ENCODE measurements around the gene ATP2B2. TPM values are rescaled to one million over a fixed set of nuclear protein-coding genes. Genes with fewer than 3 reads are reported as not detected.

Gene ATP2B2
- total RNA-seq, 4 donors from 2014 or later: 0.11 to 0.42 (median 0.15) TPM; not detected in 1

GRCh38 chr3:10348404-10348721 lies 157.0 kb downstream of the ATP2B2 start:
- WGBS, 2 donors: 84 to 85% methylated on average over 5 of the region's 5 CpGs
- H3K9me3 ChIP-seq: no peaks in the 10 kb centered on the region
- no peak overlapping the region for H3K4me3 ChIP-seq (replicated peaks in 1 of 3)
- H3K4me1 ChIP-seq: no peaks in the 10 kb centered on the region
- no peak for DNase-seq
- intact Hi-C loops (cut with DNase I): no loop called here
- H3K27me3 ChIP-seq: no peaks in the 10 kb centered on the region
- no peak overlapping the region for H3K27ac ChIP-seq
- H3K36me3 ChIP-seq: no peaks in the 10 kb centered on the region
- TF ChIP-seq POLR2A (IDR thresholded peaks at IDR 0.05): no peak
- TF ChIP-seq, protein P1, sequence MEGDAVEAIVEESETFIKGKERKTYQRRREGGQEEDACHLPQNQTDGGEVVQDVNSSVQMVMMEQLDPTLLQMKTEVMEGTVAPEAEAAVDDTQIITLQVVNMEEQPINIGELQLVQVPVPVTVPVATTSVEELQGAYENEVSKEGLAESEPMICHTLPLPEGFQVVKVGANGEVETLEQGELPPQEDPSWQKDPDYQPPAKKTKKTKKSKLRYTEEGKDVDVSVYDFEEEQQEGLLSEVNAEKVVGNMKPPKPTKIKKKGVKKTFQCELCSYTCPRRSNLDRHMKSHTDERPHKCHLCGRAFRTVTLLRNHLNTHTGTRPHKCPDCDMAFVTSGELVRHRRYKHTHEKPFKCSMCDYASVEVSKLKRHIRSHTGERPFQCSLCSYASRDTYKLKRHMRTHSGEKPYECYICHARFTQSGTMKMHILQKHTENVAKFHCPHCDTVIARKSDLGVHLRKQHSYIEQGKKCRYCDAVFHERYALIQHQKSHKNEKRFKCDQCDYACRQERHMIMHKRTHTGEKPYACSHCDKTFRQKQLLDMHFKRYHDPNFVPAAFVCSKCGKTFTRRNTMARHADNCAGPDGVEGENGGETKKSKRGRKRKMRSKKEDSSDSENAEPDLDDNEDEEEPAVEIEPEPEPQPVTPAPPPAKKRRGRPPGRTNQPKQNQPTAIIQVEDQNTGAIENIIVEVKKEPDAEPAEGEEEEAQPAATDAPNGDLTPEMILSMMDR (IDR thresholded peaks at IDR 0.05): no peak

- Histone ChIP-seq H3K9me3 (no peaks in the 10 kb centered on the region), H3K27me3 (no peaks in the 10 kb centered on the region), H3K4me3 (replicated peaks in 1 of 3) (no peak overlapping the region), H3K36me3 (no peaks in the 10 kb centered on the region), H3K27ac (no peak overlapping the region), H3K4me1 (no peaks in the 10 kb centered on the region)
- intact Hi-C loops (cut with DNase I): no loop called here
- no peak for DNase-seq
- WGBS, 2 donors: 69 to 84% methylated on average over 8 to 13 of the region's 13 CpGs
- TF ChIP-seq POLR2A (IDR thresholded peaks at IDR 0.05): no peak
Measured at GRCh38 chr3:10347648-10348403, 157.6 kb downstream of the ATP2B2 start.

DNA sequence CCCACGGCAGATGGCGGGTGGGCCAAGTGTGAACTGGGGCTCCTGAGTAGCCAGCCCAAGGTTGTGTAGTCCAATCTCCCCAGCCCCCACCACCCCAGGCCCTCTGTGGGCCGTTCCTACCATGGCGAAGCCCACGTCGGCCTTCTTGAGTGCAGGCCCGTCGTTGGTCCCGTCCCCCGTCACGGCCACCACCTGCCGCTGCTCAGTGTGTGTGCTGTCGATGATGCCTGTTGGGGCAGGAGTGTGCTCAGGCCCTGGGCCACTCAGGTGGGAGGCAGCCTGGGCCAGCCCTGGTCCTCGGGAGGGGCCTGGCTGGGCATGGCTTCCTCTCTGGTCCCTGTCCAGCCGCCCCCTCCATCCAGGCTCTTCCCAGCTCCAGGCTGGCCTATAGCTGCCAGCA lies 159.5 kb downstream of the ATP2B2 start:
- H3K9me3 ChIP-seq: no peaks in the 10 kb centered on the region
- H3K4me3 ChIP-seq (replicated peaks in 1 of 3): no peak overlapping the region
- DNase-seq: no peak
- intact Hi-C loops (cut with DNase I): no loop called here
- H3K27ac ChIP-seq: no peak overlapping the region
- no peak for TF ChIP-seq POLR2A (IDR thresholded peaks at IDR 0.05)
- TF ChIP-seq, protein P1 (IDR thresholded peaks at IDR 0.05): no peak
- H3K36me3 ChIP-seq: no peaks in the 10 kb centered on the region
- no peaks in the 10 kb centered on the region for H3K4me1 ChIP-seq
- WGBS, 2 donors: 86% methylated on average over 8 to 13 of the region's 15 CpGs
- H3K27me3 ChIP-seq: no peaks in the 10 kb centered on the region

GRCh38 chr3:10344944-10345575 lies 160.3 kb downstream of the ATP2B2 start:
- WGBS, 2 donors: 57 to 86% methylated on average over 9 to 14 of the region's 19 CpGs
- H3K27me3 ChIP-seq: no peaks in the 10 kb centered on the region
- DNase-seq: no peak
- no peaks in the 10 kb centered on the region for H3K36me3 ChIP-seq
- intact Hi-C loops (cut with DNase I): loop anchor here (5.0 kb wide), 1 partner anchor 397 kb away; no protein-coding TSS in a partner anchor
- TF ChIP-seq, protein P1 (IDR thresholded peaks at IDR 0.05): no peak
- TF ChIP-seq POLR2A (IDR thresholded peaks at IDR 0.05): no peak
- H3K4me3 ChIP-seq (replicated peaks in 1 of 3): no peak overlapping the region
- no peaks in the 10 kb centered on the region for H3K9me3 ChIP-seq
- H3K27ac ChIP-seq: no peak overlapping the region
- no peaks in the 10 kb centered on the region for H3K4me1 ChIP-seq

- Histone ChIP-seq H3K36me3 (no peaks in the 10 kb centered on the region), H3K9me3 (no peaks in the 10 kb centered on the region), H3K27me3 (no peaks in the 10 kb centered on the region), H3K4me3 (replicated peaks in 1 of 3) (no peak overlapping the region), H3K4me1 (no peaks in the 10 kb centered on the region), H3K27ac (no peak overlapping the region)
- no peak for TF ChIP-seq POLR2A (IDR thresholded peaks at IDR 0.05)
- TF ChIP-seq, protein P1 (IDR thresholded peaks at IDR 0.05): peak; percentile 46 to 89 (median 74)
- peak; percentile 14 to 44 for DNase-seq
- WGBS, 2 donors: 29 to 36% methylated on average over 4 to 5 of the region's 9 CpGs
- intact Hi-C loops (cut with DNase I): loop anchor here (5.0 kb wide), 1 partner anchor 398 kb away; no protein-coding TSS in a partner anchor
Measured at GRCh38 chr3:10344147-10344943, 161.0 kb downstream of the ATP2B2 start.

All from thyroid gland (tissue), 4 donors.